GM19397 (cell line): Measurements from ENCODE around the gene REG1A.

ENCODE experiments used
- ATAC-seq: cut with Tn5 transposase; IDR thresholded peaks from one replicate; pipeline ENCODE4 v1.9.1; 2021; ENCODE audit warnings: mild to moderate bottlenecking, moderate library complexity; ENCODE audit not compliant: unreplicated experiment

The REG1A gene, protein sequence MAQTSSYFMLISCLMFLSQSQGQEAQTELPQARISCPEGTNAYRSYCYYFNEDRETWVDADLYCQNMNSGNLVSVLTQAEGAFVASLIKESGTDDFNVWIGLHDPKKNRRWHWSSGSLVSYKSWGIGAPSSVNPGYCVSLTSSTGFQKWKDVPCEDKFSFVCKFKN

DNA sequence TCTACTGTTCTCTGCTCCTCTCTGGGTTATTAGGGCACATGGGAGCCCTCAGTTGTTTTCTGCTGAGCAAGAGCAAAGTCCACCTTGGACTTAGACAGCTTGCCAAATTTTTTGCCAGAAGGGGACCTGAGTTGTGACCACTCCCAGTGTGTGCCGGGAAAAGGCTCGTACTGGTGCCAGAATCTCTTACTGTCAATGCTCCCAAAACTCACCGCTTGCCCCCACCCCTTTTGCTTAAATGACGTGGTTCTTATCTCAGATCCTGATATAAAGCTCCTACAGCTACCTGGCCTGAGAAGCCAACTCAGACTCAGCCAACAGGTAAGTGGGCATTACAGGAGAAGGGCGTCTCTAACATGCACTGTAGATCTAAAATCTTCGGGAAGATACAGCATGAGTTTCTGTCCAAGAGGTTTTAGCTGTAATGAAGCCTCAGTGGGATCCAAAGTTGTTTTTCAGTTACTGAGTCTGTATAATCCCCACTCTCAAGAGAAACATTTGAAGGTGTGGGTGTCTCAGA is at the start of gene REG1A:
Gene REG1A (plus strand): TSS at position 295 of the 520 bp plus-strand sequence. CDS start 374 bp downstream, outside the sequence.
- ATAC-seq: no peak

DNA sequence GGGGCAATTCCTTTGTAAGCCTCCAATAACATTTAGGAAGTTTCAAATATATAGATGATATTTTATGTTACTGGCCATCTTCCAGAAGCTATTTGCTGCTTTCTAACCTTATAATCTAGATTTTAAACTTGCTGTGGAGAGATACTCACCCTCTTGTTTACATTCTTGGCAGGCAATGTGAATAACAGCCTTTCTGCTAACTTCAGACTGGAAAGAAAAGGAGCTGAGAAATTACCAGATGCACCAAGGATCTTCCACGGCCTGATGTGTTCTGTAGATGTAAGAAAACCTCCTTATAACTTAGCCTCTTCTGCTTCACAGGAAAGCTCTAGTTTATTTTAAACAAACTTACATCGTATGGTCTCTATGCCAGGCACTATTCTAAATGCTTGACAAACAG is 49.2 kb upstream of the REG1A start:
- ATAC-seq: no peak

DNA sequence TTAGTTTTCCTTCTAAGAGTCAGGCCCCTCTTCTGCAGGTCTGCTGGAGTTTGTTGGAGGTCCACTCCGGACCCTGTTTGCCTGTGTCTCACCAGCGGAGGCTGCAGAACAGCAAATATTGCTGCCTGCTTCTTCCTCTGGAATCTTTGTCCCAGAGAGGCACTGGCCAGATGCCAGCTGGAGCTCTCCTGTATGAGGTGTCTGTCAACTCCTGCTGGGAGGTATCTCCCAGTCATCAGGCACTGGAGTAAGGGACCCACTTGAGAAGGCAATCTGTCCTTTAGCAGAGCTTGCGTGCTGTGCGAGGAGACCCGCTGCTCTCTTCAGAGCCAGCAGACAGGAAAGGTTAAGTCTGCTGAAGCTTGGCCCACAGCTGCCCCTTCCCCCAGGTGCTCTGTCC is 37.3 kb upstream of the REG1A start:
- no peak for ATAC-seq

DNA sequence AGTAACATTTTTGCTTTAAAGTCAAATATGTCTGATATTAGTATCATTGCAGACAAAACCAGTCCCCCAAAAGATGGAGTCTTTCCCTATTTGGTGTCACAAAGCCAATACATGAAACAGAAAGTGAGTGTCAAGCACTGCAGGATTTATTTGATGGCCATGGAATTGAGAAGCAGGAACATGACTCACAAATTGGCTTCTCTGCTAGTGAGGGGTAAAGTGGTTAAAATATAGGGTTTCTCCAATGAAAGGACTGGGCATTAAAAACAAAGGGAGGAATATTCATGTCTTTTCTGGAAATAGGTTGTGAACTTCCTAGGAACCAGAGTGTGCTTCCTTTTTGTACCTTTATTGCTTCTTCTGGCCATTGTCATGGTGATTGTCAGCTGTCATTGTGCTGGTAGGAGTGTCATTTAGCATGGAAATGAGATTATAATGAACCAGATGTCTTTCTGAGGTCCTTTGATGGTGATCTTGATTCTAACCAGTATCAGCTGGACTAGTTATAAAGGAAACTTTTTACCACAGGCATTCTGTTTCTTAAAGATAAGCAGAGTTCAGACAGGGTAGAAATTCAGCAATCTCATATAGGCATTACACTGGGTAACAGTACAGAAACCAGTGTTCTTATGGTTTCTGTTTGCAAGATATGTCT is 36.6 kb upstream of the REG1A start:
- ATAC-seq: no peak

DNA sequence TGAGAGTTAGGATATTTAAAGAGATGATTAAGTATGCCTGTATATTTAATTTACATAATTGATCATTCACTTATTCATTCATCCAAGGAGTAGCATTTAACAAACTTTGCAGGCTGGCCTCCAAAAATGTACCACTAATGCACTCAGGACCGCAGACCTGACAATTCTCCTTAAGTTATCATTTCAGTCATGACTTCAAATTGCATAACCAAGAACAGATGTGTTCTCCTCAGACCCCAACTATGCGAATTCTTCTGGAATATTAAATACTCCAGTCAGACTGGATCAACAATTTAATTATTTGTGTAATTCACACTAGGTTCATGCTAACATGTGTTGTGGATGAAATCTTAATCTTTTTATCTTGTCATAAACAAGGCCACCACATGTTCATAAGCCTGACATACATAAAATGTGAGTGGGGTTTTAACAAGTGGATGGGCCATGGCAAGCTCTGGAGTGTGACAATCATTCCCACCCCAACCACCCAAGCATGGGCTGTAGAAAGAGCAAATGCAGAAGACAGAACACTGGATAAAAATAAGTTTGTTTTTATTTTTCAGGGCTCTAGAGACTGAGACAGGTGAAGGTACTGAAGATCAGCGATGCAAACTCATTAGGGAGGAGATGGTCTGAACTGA is 35.7 kb upstream of the REG1A start:
- no peak for ATAC-seq

DNA sequence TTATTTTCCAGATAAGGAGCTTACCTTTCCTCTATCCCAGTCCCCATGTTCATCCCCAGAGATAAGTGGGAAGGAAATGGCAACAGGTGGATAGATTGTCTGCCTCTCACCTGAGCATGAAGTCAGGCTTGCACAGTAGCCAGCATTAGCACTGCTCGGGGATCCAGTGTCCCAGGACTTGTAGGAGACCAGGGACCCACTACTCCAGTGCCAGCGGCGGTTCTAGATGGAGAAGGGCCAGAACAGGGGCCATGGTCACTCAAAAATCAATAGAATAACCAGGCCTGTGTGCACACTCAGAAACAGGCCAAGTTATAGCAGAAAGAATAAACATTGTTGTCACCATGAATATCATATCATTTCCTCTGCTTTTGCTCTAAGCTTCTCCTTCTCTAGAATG is 34.9 kb upstream of the REG1A start:
- ATAC-seq: no peak

DNA sequence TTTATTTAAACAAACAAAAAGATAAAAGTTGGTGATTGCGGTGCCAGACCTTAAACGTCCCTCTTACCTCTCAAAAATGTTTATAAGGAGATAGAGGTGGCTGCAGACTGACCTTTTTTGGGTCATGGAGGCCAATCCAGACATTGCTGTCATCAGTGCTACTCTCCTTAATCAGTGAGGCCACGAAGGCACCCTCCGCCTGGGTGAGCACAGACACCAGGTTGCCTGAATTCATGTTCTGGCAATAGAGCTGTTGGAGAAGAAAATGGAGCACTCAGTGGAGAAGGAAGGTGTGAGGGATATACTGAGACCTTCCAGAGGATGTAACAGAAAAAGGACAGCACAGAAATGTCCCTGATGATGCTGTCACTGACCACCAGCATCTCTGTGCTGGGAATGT is 34.0 kb upstream of the REG1A start:
- no peak for ATAC-seq

DNA sequence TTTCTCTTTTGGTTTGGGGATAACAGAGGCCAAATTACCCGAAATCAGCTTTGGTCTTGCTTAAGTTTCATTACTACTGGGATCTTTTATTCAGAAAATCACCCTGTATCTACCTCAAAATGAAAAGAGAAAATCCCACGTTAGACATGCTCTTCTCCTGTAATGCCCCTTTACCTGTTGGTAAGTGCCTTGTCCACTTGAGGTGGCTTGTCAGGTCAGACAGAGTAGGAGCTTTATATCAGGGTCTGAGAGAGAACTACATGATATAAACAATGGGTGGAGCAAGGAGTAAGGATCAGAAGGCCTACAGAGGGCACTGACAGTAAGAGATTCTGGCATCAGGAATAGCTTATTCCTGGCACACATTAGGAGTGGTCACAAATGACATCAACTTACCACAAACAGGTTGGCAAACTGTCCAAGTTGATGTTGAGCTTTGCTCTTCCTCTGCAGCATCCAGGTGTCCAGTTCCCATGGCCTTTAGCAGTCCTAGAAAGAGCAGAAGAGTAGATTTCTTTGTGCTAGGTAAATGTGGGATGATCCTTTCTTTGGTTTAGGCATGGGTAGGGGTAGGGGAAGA is 32.4 kb upstream of the REG1A start, which contains the start of gene REG1B:
Gene REG1B (minus strand): TSS at position 209 of the 580 bp plus-strand sequence. CDS start 381 bp downstream, outside the sequence.
- ATAC-seq: no peak

DNA sequence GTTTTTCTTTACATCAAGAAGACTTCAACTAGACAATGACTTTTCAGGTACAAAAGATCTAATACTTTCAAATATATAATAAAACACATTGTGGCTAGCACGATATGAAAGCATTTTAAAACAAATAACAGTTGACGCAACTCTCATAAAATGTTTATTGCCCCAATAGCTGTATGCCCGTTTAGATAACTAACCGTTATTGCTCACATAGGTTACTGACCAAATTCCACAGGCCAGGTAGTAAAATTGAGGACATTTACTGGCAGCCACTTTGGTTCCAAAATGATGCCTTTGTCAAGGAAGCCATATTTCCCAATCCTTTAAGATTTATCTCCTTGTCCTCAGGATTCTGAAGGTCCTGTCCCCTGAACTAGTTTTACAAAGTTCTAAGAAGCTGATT is 29.6 kb upstream of the REG1A start:
- no peak for ATAC-seq

DNA sequence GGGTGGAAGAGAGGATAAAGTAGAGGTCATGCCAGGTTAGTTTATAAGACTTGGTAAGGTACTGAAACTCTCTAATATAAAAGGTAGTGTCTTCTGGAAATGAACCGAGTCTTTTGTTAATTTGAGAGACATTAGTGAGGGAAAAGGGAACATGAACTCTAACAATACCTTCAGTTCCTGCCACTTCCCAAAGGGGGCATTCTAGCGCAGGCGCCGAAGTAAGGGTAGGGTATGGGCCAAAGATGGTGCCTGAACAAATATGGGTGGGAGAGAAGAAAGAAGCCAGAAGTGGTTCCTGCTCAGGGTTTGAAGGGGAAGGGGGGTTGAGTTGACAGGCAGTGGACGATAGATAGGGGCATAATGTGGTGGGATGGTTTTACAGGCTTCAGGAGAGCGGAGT is 22.4 kb upstream of the REG1A start:
- ATAC-seq: no peak

DNA sequence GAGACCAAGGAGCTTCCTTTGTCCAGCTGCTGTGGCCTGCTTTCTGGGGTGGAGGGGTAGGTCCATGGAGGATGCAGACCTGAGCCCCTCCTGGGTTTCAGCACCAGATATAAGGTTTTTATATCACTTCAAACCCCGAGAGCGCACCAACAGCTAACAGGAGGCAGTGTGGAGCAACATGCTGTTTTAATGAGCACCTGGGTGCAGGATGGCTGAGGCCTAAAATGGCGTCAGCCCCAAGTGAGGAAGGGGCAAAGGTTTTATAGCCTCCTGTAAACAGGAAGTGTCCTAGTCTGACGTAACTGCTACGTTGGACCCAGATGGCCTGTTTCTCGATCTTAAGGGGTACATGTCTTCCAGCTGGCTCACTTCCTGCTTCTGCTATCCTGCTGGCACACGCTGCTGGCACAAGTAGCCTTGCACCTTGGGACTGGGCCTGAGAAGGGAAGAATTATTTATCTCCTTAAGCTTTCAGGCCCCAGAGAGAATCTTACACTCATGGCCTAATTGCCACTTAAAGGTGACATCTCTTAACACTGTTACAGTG is 21.1 kb upstream of the REG1A start:
- no peak for ATAC-seq

DNA sequence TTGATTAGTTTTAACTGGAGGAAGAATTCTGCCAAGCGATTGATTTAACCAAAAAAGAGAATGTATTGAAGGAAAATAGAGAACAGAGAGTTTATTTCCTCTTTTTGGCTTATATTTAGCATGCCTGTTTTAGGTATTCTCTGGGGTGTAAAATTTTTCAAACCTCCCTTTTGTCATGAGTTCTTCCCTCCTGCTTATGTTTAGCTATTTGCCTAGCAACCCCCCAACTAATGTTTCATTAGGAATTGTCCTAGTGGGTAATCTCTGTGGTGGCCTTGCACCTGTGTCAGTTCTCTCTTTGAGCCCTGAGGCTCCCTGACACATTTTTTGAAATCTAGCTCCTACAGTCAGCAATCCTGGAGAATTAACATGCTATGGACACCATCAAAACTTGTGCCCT is 20.0 kb upstream of the REG1A start:
- ATAC-seq: no peak

DNA sequence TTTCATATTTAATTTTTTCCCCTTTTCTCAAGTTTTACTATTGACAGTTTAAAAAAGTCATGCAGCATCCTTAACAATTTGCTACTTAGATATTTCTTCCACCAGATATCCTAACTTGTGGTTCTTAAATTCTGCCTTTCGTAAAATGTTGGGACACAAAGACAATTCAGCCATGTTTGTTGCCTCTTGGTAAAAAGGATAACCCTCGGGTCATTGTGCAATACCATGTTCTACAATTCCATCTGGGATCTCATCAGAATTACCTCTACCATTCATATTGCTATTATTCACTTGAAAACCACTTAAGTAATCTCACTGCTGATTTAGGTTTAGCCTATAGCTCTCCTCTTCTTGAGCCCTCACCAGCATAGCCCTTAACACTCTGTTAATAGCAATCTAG is 19.3 kb upstream of the REG1A start:
- ATAC-seq: no peak

DNA sequence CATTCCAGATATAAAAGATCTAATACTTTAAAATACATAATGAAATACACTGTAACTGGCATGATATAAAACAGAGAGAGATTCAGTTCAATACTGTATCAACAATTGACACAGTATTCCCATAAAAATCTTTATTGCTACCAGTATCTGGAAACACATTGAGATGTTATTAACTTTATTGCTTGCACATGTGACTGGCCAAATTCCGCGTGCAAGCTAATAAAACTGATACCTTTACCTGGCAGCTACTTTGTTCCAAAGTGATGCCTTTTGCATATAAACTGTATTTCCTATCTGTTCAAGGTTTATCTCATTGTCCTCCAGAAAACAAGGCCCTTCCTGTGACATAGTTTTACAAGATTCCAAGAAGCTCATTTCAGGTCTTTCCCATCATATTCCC is 17.1 kb upstream of the REG1A start:
- no peak for ATAC-seq

DNA sequence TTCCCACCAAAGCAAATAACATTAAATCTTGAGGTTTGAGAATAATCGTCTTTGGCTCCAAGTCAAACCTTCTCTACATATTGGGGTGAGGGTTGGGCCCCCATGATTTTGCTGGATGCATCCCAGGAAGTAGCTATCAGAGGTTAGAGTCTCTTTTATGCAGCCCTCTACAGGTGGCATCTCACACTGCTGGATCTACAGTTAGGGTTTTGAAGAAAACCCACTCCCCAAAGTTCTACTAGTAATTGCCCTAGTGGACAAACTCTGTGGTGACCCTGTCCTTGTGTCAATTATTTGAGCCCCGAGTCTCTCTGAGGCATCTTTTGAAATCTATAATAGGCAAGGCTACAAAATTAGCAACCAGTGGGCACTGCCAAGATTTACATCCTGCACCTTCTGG is 15.0 kb upstream of the REG1A start:
- ATAC-seq: no peak

DNA sequence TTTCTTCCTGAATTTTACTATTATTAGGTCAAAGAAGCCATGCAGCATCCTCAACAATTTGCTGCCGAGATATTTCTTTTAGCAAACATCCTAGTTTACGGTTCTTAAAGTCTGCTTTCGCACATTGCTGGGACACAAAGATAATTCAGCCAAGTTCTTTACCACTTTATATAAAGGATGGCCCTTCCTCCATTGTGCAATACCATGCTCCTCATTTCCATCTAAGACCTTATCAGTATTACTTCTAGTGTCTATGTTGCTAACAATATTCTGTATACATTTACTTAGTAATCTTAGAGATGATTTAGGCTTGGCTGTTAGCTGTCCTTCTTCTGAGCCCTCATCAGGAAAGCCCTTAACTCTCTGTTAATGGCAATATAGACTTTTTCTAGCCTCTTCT is 8.0 kb upstream of the REG1A start:
- no peak for ATAC-seq

DNA sequence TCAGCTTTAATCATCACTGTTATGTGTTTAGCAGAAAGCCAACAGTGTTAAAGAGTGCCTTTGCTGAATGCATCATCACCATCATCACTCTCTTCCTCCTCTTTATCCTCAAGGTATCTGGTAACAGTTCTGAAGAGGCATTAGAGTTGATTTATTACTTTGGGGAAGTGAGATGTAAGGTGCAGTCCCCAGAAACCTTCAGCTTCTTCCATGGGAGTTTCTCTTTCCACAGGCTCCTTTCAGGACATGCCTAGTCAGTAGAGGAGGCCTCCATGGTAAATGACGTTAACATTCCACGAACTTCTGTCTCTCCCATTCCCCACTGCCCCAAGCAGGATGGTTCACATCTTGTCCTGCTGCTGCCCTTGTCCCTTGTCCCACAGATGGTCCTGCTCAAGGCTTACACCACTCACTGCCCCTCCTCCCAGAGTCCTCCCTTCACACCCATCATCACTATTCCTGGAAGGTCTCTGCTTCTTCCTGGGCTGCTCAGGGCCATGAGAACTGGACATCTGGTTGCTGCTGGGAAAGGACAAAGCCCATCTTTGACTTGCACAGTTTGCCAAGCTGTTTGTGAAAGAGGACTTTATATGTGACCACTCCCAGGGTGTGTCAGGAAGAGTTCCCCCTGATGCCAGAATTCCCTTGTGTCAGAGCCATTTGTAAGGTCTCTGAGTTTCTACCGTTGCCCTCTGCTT is 5.3 kb upstream of the REG1A start:
- no peak for ATAC-seq

DNA sequence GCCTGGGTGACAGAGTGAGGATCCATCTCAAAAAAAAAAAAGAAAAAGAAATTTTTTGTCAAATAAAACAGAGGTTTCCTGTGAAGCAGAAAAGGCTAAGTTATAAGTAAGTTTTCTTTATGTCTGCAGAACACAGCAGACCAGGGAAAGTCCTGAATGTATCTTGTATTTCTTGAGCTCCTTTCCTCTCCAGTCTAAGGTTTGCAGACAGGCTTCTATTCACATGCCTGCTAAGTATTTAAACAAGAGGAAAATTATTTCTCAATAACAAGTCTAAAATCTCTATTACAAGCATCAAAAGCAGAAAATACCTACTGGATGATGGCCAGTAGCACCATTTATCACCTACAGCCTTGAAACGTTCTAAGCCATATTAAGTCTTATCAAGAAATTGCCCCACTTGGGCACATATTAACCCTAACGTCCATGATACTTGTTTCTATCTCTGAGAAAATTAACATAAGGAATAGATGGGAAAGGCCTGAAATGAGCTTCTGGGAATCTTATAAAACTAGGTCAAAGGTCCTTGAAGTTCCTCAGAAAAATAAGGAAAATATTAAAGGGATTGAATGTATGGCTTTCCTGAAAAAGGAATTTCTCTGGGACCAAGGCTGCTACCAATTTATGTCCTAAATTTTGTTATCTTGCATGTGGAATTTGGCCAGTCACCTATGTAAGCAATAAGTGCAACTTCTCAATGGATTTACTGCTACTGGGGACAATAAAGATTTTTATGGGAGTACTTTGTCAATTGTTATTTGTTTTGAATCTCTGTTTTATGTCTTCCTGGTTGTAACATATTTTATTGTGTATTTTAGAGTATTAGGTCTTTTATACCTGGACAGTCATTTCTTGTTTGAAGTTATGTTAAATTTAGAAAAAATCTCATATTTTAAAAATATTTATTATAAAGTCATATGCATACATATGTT is 3.0 kb upstream of the REG1A start:
- ATAC-seq: no peak

DNA sequence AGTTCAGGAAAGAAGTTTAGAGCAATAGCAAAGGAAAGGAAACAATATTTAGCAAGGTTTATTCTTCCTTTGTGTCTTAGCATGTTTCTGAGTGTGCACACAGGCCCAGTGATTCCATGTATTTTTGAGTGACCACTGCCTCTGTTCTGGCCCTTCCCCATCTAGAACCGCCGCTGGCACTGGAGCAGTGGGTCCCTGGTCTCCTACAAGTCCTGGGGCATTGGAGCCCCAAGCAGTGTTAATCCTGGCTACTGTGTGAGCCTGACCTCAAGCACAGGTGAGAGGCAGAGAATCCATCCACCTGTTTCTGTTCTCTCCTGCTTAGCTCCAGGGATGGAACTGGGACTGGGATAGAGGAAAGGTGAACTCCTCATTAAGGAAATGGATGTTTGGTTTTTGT is 2.4 kb downstream of the REG1A start:
- no peak for ATAC-seq
